ENCODE results near the gene TXNRD2. TPM values are rescaled to one million over a fixed set of nuclear protein-coding genes. Genes with fewer than 3 reads are reported as not detected.

The TXNRD2 gene
- total RNA-seq, 1 donor from 2014 or later = 25.7 TPM

GRCh38 chr22:19870153-19871022 is 71.2 kb downstream of the TXNRD2 start:
- Mint-ChIP-seq H3K4me3 (ENCODE audit: unreplicated experiment) (no peak overlapping the region), H3K27ac (ENCODE audit: unreplicated experiment) (no peak overlapping the region), H3K36me3 (ENCODE audit: low read depth, unreplicated experiment) (no peaks in the 10 kb centered on the region), H3K27me3 (ENCODE audit: low read depth, unreplicated experiment) (no peaks in the 10 kb centered on the region), H3K9me3 (ENCODE audit: unreplicated experiment) (no peaks in the 10 kb centered on the region), H3K4me1 (ENCODE audit: low read depth, unreplicated experiment) (peaks cover 4% of the 10 kb centered on the region)
- Histone ChIP-seq H3K9me3 (ENCODE audit: insufficient read depth, low read depth, low read length) (no peaks in the 10 kb centered on the region), H3K79me2 (ENCODE audit: insufficient read depth, low read length) (no peaks in the 10 kb centered on the region), H3K4me1 (ENCODE audit: insufficient read depth, low read length) (peaks cover 12% of the 10 kb centered on the region), H2AFZ (ENCODE audit: low read depth, low read length) (no peak overlapping the region), H3K27me3 (ENCODE audit: insufficient read depth, low read length) (no peaks in the 10 kb centered on the region), H4K20me1 (ENCODE audit: insufficient read depth, low read length) (no peaks in the 10 kb centered on the region), H3K4me3 (ENCODE audit: insufficient read depth, low read depth, low read length) (no peak overlapping the region), H3K36me3 (ENCODE audit: insufficient read depth, low read length) (no peaks in the 10 kb centered on the region), H3K4me2 (ENCODE audit: low read length) (no peak overlapping the region), H3K9ac (ENCODE audit: low read length) (no peak overlapping the region), H3K27ac (ENCODE audit: low read depth, low read length) (no peak overlapping the region)
- FAIRE-seq (no peak), DNase-seq (ENCODE audit: low read depth) (no peak)
- TF ChIP-seq, protein P1, sequence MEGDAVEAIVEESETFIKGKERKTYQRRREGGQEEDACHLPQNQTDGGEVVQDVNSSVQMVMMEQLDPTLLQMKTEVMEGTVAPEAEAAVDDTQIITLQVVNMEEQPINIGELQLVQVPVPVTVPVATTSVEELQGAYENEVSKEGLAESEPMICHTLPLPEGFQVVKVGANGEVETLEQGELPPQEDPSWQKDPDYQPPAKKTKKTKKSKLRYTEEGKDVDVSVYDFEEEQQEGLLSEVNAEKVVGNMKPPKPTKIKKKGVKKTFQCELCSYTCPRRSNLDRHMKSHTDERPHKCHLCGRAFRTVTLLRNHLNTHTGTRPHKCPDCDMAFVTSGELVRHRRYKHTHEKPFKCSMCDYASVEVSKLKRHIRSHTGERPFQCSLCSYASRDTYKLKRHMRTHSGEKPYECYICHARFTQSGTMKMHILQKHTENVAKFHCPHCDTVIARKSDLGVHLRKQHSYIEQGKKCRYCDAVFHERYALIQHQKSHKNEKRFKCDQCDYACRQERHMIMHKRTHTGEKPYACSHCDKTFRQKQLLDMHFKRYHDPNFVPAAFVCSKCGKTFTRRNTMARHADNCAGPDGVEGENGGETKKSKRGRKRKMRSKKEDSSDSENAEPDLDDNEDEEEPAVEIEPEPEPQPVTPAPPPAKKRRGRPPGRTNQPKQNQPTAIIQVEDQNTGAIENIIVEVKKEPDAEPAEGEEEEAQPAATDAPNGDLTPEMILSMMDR (IDR thresholded peaks at IDR 0.05; ENCODE audit: insufficient read depth, low read depth, low read length) = no peak
- no peak for TF ChIP-seq EZH2 (IDR thresholded peaks at IDR 0.05; ENCODE audit: insufficient read depth, low read length)

GRCh38 chr22:19869497-19870152 is 72.0 kb downstream of the TXNRD2 start:
- no peak overlapping the region for H3K4me3 ChIP-seq (ENCODE audit: insufficient read depth, low read depth, low read length)
- no peak overlapping the region for H3K9ac ChIP-seq (ENCODE audit: low read length)
- no peak overlapping the region for H3K27ac Mint-ChIP-seq (ENCODE audit: unreplicated experiment)
- H2AFZ ChIP-seq (ENCODE audit: low read depth, low read length) = no peak overlapping the region
- no peaks in the 10 kb centered on the region for H4K20me1 ChIP-seq (ENCODE audit: insufficient read depth, low read length)
- H3K79me2 ChIP-seq (ENCODE audit: insufficient read depth, low read length) = no peaks in the 10 kb centered on the region
- no peak overlapping the region for H3K4me2 ChIP-seq (ENCODE audit: low read length)
- H3K9me3 ChIP-seq (ENCODE audit: insufficient read depth, low read depth, low read length) = no peaks in the 10 kb centered on the region
- H3K4me1 ChIP-seq (ENCODE audit: insufficient read depth, low read length) = peaks cover 5% of the 10 kb centered on the region
- no peaks in the 10 kb centered on the region for H3K36me3 Mint-ChIP-seq (ENCODE audit: low read depth, unreplicated experiment)
- H3K4me3 Mint-ChIP-seq (ENCODE audit: unreplicated experiment) = no peak overlapping the region
- no peak overlapping the region for H3K27ac ChIP-seq (ENCODE audit: low read depth, low read length)
- peaks cover 10% of the 10 kb centered on the region for H3K4me1 Mint-ChIP-seq (ENCODE audit: low read depth, unreplicated experiment)
- DNase-seq (ENCODE audit: low read depth) = no peak
- no peaks in the 10 kb centered on the region for H3K36me3 ChIP-seq (ENCODE audit: insufficient read depth, low read length)
- H3K27me3 ChIP-seq (ENCODE audit: insufficient read depth, low read length) = no peaks in the 10 kb centered on the region
- no peaks in the 10 kb centered on the region for H3K9me3 Mint-ChIP-seq (ENCODE audit: unreplicated experiment)
- TF ChIP-seq, protein P1 (IDR thresholded peaks at IDR 0.05; ENCODE audit: insufficient read depth, low read depth, low read length) = no peak
- TF ChIP-seq EZH2 (IDR thresholded peaks at IDR 0.05; ENCODE audit: insufficient read depth, low read length) = no peak
- H3K27me3 Mint-ChIP-seq (ENCODE audit: low read depth, unreplicated experiment) = no peaks in the 10 kb centered on the region
- FAIRE-seq = no peak
